OCI-M1 (cell line): ENCODE data around the gene FLT3LG.
"Not testable (repeated sequence)": the region's sequence is repeated elsewhere in the genome, so short reads cannot be mapped to it uniquely, and the experiment has no call there.

Experiments used
- DNase-seq: peaks from one replicate; lab custom pipeline; 2025; lab: John Stamatoyannopoulos, UW

Gene FLT3LG

DNA sequence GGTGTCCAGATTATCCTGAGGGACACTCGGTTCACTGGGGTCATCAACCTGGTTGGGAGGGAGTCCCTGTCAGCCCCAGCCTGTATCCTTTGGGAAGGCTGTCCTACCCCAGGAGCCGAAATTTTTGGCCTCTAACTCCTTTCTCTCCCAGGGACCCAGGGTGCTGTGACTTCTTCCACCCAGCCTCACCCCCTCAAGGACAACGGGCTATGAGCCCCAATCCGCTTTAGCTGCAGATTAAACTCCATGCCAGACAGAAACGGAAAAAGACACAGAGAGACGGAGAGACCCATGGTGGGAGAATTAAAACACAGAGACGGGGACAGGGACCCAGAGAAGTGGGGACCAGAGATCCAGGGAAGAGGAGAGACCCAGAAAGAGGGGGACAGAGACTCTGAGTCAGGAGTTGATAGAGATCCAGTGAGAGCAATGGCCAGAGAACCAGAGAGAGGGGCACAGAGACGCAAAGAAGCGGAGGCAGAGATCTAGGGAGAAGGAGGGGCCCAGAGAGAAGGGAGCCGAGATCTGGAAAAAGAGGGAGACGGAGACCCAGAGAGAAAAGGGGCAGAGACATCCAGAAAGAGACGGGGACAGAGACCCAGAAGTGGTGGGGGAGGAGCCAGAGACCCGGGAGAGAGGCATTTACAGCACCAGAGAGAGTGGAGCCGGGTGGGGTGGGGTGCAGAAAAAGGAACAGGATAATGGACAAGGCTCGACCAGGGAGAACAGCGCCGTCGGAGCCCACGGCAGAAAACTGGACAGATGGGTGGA is 33.4 kb upstream of the FLT3LG start:
- DNase-seq: no peak

DNA sequence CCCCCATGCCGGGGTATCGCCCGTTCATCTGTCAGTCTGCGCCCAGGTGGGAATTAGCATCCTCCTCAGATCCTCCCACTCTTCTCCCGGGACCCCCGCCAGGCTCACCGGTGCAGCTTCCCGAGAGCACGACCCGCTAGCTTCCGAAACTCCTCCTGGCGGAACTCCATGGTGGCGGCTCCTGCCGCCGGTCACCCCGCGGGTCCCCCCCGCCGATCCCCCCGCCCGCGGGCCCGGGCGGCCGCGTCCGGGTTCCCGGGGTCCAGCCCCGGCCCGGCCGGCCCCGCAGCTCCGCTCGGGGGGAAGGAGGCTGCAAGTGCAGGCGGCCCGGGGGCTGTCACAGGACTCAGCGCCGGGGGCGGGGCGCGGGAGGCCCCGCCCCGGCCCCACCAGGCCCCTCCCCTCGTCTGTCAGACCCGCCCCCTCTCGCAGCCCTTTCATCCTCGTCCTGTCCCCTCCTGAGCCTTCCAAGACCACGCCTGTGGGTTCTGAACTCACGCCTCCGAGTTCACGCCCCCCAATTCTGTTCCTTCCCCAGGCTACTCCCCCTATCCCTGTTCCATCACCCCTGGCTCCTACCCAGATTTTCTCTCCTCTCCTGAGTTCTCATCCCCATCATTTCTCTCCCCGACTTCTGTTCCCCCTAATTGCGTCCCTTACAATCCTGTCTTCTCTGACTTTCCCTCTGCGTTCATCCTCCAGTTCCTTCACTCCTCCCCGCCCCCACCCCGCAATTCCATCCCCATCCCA is 32.6 kb upstream of the FLT3LG start, which contains the start of gene SLC17A7:
Gene SLC17A7, minus strand, starts transcription at position 318 of the 750 bp plus-strand sequence. Its CDS starts 148 bp downstream, at position 170.
- DNase-seq: no peak

DNA sequence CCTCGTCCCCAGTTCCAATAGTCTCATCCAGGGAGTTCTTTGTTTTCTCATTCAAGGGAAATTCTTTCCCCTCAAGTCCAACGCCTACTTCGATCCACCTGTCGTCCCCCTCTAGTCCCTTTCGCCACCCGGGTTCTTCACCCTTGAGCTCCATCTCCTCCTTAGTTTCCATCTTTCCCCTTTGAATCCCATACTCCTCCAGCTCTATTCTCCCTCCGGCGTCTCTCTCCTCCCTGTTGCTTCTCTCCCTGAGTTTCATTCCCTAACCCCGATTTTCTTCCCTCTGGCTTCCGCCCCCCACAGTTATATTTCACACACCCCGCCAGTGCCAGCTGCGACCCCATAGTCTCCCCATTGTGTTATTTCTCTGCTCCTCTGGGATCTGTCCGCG is 32.1 kb upstream of the FLT3LG start:
- DNase-seq: no peak

DNA sequence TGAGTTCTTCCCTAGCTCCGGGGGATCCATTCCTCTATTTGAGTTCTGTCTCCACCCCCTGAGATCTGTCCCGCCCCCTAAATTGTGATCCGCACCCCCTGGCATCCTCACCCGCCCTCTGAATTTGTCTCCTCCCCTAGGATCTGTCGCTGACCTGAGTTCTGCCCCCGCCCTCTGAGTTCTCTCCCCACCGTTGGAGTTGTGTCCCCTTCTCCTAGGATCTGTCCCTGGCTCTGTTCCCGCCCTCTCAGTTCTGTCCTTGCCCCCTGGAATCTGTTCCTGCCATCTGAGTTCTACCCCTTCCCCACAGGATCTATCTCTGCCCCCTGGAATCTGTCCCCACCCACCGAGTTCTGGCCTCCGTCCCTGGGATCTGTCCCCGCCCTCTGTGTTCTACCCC is 31.7 kb upstream of the FLT3LG start:
- DNase-seq: no peak

DNA sequence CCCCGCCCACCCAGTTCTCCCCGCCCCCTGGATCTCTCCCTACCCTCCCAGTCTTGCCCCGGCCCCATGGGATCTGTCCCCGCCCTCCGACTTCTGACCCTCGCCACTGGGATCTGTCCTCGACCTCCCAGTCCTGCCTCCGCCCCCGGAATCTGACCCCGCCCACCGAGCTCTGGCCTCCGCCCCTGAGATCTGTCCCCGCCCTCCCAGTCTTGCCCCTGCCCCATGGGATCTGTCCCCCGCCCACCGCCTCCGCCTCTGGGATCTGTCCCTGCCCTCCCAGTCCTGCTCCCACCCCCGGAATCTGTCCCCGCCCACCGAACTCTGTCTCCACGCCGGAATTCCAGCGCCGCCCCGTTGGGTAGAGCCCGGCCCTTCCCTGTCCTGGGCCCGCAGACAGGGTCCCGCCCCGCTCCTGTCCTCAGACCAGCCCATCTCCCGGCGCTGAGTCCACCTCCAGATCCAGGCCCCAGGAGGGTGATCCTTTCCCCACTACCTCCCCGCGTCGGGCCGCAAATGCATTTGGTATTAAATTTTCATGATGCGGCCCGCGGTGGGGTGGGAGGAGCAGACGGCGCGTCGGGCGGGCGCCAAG is 31.1 kb upstream of the FLT3LG start:
- DNase-seq: peak; percentile 87

DNA sequence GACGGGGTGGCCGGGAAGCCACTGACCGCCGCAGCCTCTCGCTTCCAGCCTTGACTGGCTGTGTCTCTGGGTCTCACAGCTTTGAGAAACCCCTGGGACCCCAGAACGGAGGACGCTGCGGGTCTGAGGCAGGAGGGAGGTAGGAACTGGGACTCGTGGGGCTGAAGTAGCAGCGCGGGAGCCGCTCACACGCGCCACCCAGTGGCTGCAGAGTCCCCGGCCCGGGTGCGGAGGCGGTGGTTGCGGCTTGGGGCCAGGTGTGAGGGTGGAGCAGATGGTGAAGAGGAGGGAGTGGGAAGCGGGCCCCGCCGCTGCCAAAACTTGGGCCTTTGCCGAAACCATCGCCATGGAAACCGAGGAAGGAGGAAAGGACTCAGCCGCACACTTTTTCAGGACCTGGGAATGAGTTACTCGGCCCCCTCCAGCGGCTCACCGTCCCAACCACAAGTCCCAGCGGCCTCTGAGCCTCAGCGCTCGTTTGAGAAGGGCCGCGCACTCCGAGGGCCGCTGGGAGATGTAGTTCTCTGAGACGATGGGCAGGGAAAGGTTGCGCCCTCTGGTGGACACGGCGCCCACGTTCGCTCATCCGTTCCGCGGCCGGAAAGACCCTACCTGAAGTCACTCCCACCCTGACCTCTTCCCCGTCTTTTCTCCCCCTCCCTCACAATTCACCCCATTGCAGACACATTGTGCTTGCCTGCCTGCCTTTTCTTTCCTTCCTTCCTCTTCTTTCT is 30.5 kb upstream of the FLT3LG start:
- peak; percentile 97 for DNase-seq

DNA sequence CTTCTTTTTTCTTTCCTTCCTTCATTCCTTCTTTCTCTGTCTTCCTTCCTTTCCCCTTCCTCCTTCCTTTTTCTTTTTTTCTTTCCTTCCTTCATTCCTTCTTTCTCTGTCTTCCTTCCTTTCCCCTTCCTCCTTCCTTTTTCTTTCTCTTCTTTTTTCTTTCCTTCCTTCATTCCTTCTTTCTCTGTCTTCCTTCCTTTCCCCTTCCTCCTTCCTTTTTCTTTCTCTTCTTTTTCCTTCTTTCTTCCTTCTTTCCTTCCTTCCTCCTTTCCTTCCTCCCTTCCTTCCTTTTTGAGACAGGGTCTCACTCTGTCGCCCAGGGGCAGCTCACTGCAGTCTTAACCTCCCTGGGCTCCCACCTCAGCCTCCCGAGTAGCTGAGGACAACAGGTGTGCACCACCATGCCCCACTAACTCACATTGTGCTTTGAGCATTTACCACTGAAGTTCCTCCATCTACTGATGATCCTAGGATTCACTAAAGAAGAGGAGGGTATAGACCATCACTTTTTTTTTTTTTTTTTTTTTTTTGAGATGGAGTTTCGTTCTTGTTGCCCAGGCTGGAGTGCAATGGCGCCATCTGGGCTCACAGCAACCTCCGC is 29.8 kb upstream of the FLT3LG start:
- DNase-seq: peak; percentile 30

DNA sequence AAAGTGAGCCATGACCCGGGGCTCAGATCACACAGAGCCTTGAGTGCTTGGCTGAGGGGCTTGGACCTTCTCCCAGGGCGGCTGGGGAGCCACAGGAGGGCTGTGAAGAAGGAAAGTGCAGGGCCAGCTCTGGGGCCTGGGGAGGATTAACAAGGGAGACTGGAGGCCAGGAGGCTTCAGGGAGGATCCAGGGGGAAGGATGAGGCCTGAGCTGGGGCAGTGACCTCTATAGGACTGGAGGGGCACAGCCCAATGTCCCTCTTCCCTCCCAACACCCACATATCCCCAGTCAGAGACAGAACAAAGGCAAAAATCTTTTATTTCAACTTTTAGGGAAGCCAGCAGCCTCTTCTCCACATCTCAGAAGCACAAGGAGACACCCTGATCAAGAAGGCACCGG is 28.0 kb upstream of the FLT3LG start:
- no peak for DNase-seq

DNA sequence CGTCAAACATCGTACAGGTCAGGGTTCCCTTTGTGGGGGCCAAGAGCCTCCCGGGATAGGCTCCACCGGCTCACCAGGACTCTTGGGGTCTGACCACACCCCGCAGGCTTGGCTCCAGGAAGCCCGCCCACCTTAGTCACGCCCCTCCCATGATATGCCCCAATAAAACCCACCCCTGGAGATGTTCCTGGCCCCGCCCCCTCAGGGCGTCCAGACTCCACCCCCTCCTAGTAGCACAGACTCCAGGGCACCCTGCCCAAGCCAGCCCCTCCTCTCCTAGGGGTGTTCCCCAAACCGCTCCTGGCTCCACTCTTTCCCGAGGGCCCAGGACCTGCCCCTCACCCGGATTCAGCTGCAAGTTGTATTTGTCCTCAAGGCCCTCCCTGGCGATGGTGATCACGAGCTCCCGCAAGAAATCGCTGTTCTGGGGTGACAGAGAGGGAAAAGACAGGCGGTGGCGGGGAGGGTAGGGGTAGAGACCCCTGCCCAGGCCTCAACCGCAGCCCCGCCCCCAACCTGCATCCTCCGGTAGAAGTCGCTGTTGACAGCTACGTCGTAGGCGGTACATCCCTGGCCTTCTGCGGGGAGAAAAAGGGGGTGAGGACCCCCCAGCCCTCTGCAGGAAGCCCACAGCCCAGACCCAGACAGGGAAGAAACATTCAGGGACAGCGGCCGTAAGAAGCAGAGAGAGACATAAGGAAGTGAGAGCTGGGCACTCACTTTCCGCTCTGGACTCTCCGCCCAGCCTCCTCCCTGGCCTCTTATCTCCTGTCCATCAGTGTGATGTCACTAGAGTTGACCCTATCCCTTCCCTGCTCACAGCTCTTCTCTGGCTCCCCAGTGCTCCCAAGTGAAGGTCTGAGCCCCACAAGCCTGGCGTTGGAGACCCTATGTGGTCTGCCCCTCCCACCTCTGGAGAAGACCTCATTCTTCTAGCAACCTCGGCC is 26.3 kb upstream of the FLT3LG start:
- no peak for DNase-seq

DNA sequence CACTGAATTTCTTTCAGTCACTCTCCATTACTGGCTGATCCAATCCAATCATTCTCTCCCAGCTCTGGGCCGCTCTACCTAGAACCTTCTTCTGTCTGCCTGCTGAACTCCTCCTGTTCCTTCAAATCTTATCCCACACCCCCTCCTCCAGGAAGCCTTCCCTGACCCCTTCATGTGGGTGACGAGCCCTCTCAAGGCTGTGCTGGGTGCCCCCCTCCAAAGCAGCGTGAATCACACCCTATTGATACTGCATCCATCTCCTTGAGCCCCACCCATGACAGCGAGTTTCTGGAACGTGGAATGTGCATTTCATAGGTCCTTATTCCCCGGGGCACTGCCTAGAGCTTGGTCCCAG is 25.6 kb upstream of the FLT3LG start:
- DNase-seq: no peak

DNA sequence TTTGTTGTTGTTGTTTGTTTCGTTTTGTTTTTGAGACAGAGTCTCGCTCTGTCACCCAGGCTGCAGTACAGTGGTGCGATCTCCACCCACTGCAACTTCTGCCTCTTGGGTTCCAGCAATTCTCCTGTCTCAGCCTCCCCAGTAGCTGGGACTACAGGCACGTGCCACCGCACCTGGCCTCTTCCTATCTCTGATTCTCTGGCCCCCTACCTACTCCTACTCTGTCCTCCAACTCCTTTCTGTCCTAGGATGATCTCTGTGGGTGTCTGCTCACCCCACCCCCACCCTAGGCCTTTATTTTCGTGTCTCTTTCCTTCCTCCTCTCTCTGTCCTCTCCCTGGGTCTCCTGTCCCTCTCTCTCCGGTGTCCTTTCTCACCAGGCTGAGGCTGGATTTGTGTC is 23.6 kb upstream of the FLT3LG start:
- DNase-seq: no peak

DNA sequence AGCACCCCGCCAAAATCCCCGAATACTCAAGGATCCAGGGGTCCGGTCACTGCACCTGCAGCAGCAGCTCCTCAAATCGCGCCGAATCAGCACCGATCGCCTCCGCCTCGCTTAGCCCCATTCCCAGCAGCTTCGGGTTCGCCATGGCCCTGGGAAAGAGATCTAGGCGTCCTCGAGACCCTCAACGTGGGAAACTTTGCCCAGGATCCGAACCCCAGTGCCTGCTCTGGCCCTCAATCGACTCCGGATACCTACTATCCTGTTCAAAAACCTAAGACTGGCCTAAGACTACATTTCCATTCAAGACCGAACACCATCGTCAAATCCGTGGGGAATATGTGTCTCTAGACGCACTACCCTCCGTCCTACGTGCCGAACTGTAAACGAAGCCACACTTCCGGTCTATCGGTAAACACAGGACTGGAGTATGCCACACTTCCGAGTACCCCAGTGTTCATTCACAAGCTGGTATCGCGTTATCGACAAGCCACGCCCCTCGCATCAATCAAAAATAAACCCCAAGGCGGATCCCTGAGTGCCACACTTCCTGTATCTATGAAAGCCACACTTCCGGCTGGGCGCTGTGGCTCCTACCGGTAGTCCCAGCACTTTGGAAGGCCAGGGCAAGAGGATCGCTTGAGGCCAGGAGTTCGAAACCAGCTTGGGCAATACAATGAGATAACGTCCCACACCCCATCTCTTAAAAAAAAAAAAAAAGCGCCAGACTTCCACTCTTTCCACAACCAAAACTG is 22.4 kb upstream of the FLT3LG start, which contains the start of gene PIH1D1:
Gene PIH1D1, minus strand, starts transcription at position 385 of the 752 bp plus-strand sequence. Its CDS starts 240 bp downstream, at position 145.
- DNase-seq: peak; percentile 100

DNA sequence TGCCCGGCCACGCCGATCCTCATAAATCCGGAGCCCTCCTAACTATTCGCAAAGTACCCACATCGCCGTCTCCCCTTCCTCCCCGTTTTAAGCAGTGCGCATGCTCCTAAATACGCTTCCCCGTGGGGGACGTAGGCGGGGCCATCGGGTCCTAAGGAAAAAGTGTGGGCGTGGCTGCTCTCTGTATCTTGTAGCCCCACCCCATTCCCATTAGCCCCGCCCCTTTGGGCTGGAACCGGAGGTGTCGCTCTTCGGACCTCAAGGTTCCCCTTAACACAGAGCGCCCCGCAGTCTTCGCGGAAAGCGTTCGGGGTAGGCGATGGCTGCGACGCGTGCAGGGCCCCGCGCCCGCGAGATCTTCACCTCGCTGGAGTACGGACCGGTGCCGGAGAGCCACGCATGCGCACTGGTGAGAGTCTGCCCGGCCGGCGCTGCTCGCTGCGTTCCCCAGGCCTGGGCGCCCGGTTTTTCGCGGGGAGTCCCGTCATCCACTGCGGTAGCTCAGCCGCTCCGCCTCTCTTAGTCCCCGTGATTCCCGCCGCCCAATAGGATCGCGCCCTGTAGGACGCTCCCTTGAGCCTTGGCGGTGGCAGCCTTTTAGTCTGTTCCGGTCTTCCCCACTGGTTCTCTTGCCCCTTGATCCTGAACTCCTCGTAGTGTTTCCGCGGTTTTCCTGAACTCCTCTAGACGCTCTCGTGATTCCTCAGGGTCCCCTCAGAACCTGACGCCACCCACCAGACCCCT is 20.8 kb upstream of the FLT3LG start, which contains the start of gene ALDH16A1:
Gene ALDH16A1, plus strand, starts transcription at position 213 of the 744 bp plus-strand sequence. Its CDS starts 107 bp downstream, at position 320.
- DNase-seq: peak; percentile 100

DNA sequence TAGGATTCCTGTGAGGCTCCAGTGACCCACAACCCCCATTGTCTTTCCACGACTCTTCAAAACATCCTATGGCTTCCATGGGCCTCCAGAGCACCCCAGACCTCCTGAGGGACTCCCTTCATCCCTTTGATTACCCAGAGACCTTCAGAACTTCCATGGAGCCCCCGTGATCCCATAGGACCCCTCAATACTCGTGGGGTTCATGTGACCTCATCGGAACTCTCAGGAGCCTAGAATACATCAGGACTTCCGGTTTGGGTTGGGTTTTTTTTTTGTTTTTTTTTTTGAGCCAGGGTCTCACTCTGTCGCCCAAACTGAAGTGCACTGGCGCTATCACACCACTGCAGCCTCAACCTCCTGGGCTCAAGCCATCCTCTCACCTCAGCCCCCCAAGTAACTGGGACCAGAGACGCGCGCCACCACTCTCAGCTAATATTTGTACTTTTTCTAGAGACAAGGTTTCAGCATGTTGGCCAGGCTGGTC is 20.2 kb upstream of the FLT3LG start:
- no peak for DNase-seq

DNA sequence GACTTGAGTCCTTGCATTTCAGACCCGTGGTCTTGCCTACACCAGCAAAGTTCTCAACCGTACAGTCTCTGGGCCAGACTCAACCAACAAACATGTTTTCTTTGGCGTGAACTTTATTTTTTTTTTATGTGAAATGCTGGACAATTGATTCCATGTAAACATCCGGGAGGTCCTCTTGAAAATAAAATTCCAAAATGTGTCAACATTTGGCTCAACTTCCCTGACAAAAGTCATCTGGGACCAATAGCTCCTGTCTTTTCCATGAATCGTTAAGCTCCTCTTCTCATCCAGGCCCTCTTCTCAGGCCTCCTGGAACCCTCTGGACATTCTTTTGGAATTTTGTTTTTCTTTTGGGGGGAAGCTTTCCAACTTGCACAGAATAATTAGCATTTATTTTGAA is 18.2 kb upstream of the FLT3LG start:
- DNase-seq: no peak

DNA sequence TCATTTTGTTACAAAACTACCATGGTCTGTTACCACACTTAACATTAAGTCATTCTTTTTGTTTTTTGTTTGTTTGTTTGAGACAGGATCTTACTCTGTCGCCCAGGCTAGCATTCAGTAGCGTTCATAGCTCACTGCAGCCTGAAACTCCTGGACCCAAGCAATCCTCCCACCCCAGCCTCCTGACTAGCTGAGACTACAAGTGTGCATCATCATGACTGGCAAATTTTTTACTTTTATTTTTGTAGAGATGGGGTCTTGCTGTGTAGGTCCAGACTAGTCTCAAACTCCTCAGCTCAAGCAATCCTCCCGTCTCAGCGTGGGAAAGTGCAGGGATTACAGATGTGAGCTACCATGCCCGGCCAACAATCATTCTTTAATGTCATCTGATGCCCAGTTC is 17.7 kb upstream of the FLT3LG start:
- no peak for DNase-seq

DNA sequence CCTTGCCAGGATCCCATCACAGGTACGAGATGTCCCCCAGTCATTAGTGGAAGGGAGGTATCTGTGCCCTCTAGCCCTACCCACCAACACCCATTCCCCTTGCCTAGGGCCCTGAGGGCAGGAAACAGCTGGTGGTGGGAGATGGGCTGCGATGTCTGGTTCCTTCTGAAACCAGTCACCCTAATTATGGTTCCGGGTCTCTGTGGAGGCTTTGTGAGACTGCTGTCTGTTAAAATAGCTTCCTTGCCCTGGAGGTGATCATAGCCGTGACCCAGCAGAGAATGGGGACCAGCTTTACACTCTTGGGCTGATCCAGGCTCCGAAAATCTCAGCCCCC is 15.5 kb upstream of the FLT3LG start:
- no peak for DNase-seq

DNA sequence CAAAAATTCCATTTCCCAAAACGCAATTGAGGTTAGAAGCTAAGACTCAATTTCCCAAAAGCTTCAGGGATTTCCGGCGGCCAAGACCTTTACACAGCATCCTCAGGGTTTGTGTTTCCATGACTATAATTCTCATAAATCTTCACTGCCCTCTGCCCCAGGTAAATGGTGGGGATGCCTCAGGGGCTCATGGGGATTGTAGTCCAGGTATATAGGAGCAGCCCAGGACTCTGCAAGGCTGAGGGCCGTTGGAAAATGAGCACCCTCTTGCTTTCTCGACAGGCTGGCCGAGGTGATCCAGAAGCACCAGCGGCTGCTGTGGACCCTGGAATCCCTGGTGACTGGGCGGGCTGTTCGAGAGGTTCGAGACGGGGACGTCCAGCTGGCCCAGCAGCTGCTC is 14.6 kb upstream of the FLT3LG start:
- DNase-seq: no peak

DNA sequence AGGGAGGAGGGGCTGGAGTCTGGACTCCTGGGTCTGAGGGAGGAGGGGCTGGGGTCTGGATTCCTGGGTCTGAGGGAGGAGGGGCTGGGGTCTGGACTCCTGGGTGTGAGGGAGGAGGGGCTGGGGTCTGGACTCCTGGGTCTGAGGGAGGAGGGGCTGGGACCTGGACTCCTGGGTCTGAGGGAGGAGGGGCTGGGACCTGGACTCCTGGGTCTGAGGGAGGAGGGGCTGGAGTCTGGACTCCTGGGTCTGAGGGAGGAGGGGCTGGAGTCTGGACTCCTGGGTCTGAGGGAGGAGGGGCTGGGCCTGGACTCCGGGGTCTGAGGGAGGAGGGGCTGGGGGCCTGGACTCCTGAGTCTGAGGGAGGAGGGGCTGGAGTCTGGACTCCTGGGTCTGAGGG is 12.9 kb upstream of the FLT3LG start:
- DNase-seq: not testable (repeated sequence)
